Right lobe of liver (tissue), 4 donors: ENCODE results near the gene SPECC1L.
"Not testable (repeated sequence)": the region's sequence is repeated elsewhere in the genome, so short reads cannot be mapped to it uniquely, and the experiment has no call there.

Experiments used
- POLR2A ChIP-seq: fragments of 450-650 bp; IDR thresholded peaks from one replicate; pipeline ENCODE4 v1.6.1; 2017; ENCODE audit warnings: antibody characterized with exemption, mild to moderate bottlenecking
- TF ChIP-seq, protein P1 (sequence below), 4 donors: fragments of 200-600 bp in 3 of 4; fragments of 450-650 bp in 1 of 4; IDR thresholded peaks; one replicate each; pipeline versions ENCODE4 v1.5.1 to v1.8.0; 2016 to 2022; ENCODE audit warnings: antibody characterized with exemption in 4 of 4, mild to moderate bottlenecking in 2 of 4
- donor health status: DM: no; HTN: no; CAD: no.
- donor health status: DM: no; HTN: no; CAD: no.
- donor health status: DM: no; HTN: yes; CAD: no.

DNA sequence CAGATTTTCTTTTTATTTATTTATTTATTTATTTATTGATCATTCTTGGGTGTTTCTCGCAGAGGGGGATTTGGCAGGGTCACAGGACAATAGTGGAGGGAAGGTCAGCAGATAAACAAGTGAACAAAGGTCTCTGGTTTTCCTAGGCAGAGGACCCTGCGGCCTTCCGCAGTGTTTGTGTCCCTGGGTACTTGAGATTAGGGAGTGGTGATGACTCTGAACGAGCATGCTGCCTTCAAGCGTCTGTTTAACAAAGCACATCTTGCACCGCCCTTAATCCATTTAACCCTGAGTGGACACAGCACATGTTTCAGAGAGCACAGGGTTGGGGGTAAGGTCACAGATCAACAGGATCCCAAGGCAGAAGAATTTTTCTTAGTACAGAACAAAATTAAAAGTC lies 45.6 kb downstream of the SPECC1L start:
- not testable (repeated sequence) for TF ChIP-seq POLR2A
- TF ChIP-seq, protein P1, sequence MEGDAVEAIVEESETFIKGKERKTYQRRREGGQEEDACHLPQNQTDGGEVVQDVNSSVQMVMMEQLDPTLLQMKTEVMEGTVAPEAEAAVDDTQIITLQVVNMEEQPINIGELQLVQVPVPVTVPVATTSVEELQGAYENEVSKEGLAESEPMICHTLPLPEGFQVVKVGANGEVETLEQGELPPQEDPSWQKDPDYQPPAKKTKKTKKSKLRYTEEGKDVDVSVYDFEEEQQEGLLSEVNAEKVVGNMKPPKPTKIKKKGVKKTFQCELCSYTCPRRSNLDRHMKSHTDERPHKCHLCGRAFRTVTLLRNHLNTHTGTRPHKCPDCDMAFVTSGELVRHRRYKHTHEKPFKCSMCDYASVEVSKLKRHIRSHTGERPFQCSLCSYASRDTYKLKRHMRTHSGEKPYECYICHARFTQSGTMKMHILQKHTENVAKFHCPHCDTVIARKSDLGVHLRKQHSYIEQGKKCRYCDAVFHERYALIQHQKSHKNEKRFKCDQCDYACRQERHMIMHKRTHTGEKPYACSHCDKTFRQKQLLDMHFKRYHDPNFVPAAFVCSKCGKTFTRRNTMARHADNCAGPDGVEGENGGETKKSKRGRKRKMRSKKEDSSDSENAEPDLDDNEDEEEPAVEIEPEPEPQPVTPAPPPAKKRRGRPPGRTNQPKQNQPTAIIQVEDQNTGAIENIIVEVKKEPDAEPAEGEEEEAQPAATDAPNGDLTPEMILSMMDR (IDR thresholded peaks at IDR 0.05) = not testable (repeated sequence)
